ENCODE results near the gene SLC17A9. TPM values are rescaled to one million over a fixed set of nuclear protein-coding genes. Genes with fewer than 3 reads are reported as not detected.
A peak's percentile ranks its signal among the peaks of the same experiment; 100 is the strongest.

The SLC17A9 gene
- total and polyA plus RNA-seq, 2 donors (not counting 1 experiment from before 2014, with no cell fraction given) = 33.0 to 141 TPM

GRCh38 chr20:63007360-63007645, 54.8 kb downstream of the SLC17A9 start:
- H3K9me3 ChIP-seq (ENCODE audit: control extremely low read depth in 1 of 3, control insufficient read depth in 2 of 3, insufficient read depth in 1 of 3, low read length in 2 of 3) = peaks cover 0 to 38% (median 0%) of the 10 kb centered on the region in 3 donors
- peak overlapping the region; percentile 39 for H3K4me3 Mint-ChIP-seq
- peaks cover 46% of the 10 kb centered on the region for H3K27me3 Mint-ChIP-seq
- peak overlapping the region in 1 of 5 experiments; percentile 48 for H3K4me3 ChIP-seq (ENCODE audit: control extremely low read depth in 1 of 5, extremely low read depth in 1 of 5, insufficient read depth in 1 of 5, low read depth in 2 of 5, low read length in 4 of 5)
- WGBS (ENCODE audit: insufficient coverage) = 4% methylated on average over 24 of the region's 24 CpGs
- CTCF ChIA-PET = interaction anchor here (1.0 to 3.3 kb wide), 2 partner anchors 38 to 86 kb away, joined by 3 to 36 read pairs; no protein-coding TSS in a partner anchor
- no peak overlapping the region for H2AFZ ChIP-seq (ENCODE audit: insufficient read depth, low read depth, low read length, poor library complexity, severe bottlenecking)
- intact Hi-C loops (cut with micrococcal nuclease) = loop anchor here (10.0 kb wide), 1 partner anchor 53 kb away; the partner anchor contains the start of gene SLC17A9
- no peak overlapping the region for H3K27ac ChIP-seq (ENCODE audit: low read length in 2 of 2)
- peaks cover 21% of the 10 kb centered on the region for H4K20me1 ChIP-seq (ENCODE audit: control insufficient read depth, insufficient read depth, low read length, poor library complexity, severe bottlenecking)
- H3K27ac Mint-ChIP-seq = no peak overlapping the region
- H3K27me3 ChIP-seq (replicated peaks in 1 of 4; ENCODE audit: control extremely low read depth in 1 of 4, control insufficient read depth in 3 of 4, insufficient read depth in 4 of 4, low read length in 3 of 4) = peaks cover 0 to 89% (median 44%) of the 10 kb centered on the region in 4 experiments
- H3K79me2 ChIP-seq (ENCODE audit: control insufficient read depth, insufficient read depth, low read length) = no peaks in the 10 kb centered on the region
- DNase-seq = no peak
- no peaks in the 10 kb centered on the region for H3K9me3 Mint-ChIP-seq (ENCODE audit: insufficient read depth)
- no peak for ATAC-seq (ENCODE audit: low read depth)
- H3K4me2 ChIP-seq (replicated peaks; ENCODE audit: low read depth, low read length, poor library complexity, severe bottlenecking) = peak overlapping the region; percentile 86
- H3K9ac ChIP-seq (ENCODE audit: low read length) = peak overlapping the region; percentile 29
- TF ChIP-seq CTCF (IDR thresholded peaks at IDR 0.05) = no peak
- no peak for TF ChIP-seq EZH2 (IDR thresholded peaks at IDR 0.05; ENCODE audit: borderline replicate concordance, insufficient read depth, low read depth, low read length, poor library complexity, severe bottlenecking)
- no peaks in the 10 kb centered on the region for H3K36me3 ChIP-seq (replicated peaks in 1 of 2; ENCODE audit: control extremely low read depth in 1 of 2, control insufficient read depth in 1 of 2, extremely low read depth in 1 of 2, insufficient read depth in 2 of 2, low read length in 1 of 2)
- POLR2A ChIA-PET = interaction anchor here (0.7 to 1.4 kb wide), 2 partner anchors 27 to 760 kb away, joined by 3 to 4 read pairs; no protein-coding TSS in a partner anchor
- peaks cover 52 to 57% of the 10 kb centered on the region in 2 donors for H3K4me1 ChIP-seq (ENCODE audit: control insufficient read depth in 2 of 2, insufficient read depth in 2 of 2, low read length in 2 of 2)
- H3K4me1 Mint-ChIP-seq = peaks cover 21% of the 10 kb centered on the region

Data from B cell (primary cell).